Right kidney (tissue), 1 donor: ENCODE results near the gene INAVA.
"Not testable (repeated sequence)": the region's sequence is repeated elsewhere in the genome, so short reads cannot be mapped to it uniquely, and the experiment has no call there.

Experiments
- DNase-seq: peaks from one replicate; pipeline ENCODE4 v3.0.0-alpha.2; 2016

Gene INAVA

GRCh38 chr1:200899015-200899386 is 4.3 kb downstream of the INAVA start:
- no peak for DNase-seq

DNA sequence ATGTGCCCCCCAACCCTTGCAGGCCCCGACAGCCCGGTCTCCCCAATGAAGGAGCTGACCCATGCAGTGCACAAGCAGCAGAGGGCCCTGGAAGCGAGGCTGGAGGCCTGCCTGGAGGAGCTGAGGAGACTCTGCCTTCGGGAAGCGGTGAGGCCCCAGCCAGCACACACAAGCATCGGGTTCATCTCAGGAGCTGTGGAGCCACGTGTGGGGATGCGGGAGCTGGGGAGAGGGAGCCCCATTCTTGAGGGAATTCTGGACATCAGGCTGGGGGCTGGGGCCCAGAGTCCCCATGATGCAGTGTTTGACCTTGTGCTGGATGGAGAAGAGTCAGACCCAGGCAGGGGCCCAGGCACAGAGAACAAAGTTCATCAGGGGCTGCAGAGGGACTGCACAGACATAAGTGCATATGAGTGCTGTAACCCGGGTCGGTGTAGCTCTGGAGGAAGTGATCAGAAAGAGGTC is 4.8 kb downstream of the INAVA start:
- no peak for DNase-seq

DNA sequence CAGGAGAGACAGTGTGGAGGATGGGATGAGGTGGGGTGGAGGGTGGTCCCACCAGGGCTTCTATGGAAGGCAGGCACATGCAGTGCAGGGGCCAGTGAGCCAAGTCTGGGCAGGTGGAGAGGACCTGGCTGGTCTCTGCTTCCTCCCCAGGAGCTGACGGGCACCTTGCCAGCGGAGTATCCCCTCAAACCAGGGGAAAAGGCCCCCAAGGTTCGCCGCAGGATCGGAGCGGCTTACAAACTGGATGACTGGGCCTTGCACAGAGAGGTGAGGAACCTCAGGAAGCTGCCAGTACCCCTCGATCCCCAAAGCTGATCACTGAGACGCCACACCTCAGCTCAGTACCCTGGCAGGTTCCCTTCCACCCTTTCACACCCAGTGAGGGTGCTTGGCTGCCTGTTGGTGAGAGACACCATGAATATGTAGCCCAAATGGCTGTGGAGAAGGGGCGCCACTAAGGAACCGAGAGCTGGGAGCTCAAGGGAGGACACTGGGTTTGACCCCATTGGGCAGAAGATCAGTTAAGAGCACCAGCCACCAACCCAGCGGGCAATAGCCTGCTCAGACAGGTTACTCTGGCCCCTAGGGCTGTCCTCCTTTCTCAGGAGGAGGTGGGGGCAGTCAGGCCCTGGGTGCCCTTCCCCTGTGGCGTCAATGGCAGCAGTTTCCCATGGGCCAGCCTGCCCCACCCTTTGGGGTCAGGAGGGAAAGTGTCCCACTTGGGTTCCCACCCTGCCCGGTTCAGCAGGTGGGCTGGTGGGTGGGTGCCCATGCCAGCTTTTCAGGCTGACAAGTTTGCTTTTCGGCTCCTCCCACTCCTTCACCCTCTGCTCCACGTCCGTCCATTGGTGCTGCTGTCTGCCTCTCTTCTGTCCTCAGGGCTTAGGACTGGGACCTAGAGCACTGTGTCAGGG is 5.5 kb downstream of the INAVA start:
- no peak for DNase-seq

DNA sequence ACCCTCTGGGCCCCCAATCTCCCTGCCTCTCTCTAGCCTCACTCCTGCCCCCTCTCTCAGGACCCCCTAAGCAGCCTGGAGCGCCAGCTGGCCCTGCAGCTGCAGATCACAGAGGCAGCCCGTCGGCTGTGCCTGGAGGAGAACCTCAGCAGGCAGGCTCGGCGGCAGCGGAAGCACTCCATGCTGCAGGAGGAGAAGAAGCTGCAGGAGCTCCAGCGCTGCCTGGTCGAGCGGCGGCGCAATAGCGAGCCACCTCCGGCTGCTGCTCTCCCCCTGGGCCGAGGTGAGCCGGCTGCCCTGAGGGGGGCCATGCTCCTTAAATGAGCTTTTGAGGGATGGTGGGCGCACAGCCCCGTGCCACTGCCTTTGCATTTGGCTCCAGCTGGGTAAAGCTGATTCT is 6.2 kb downstream of the INAVA start:
- DNase-seq, result no peak

DNA sequence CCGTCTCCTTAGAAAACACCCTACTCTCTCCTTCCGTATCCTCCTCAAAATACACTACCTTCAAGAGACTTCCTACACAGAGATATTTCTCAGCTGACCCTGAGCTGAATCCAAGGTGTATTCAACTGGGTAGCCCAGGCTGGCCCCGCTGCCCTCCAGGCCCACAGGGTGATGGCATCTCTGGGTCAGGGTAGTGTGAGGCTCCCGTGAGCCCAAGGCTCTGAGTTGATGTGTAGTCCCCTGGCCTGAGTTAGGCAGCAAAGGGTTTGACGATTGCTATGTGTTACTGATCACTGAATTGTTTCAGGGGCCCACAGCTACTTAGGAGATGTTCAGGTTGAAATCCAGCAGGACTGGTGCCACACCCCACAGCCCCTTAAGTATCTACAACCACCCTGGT is 6.7 kb downstream of the INAVA start:
- DNase-seq, result no peak

DNA sequence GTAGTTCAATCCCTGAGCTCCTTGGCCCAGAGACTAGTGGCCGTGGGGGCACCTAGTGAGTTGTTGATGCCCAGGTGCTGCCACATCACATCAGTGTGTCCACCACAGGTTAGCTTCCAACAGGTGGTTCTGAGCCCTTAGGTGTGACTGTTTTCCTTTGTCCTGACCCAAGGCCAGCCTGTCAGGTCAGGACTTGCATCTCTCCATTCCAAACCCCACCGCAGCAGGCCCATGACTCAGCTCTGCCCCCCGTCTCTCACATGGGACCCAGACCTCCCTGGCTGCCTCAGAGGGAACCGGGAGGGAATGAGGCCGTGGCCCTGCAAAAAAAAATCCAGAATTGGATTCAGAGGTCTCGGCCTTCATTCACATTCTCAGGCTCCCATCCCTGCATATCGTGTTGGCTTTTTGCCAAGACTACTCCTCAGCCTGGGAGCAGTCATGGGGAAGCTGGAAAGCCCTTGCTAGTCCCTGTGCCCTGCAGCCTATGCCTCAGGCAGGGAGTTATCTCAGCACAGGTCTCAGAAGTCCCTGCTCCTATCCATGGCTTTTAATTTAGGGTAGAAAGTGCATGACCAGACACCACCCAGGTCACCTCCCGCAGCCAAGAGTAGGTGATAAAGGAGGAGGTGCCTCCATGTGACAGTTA is 7.2 kb downstream of the INAVA start:
- DNase-seq, result no peak

- no peak for DNase-seq
These were observed 9.1 kb downstream of the INAVA start for GRCh38 chr1:200903793-200904192.

- DNase-seq, result no peak
These were observed 10.1 kb downstream of the INAVA start for GRCh38 chr1:200904772-200905171.

- DNase-seq, result no peak
These were observed 10.8 kb downstream of the INAVA start for GRCh38 chr1:200905411-200906052.

- DNase-seq, result no peak
These were observed 11.8 kb downstream of the INAVA start for GRCh38 chr1:200906491-200906890.

- DNase-seq, result no peak
These were observed 13.0 kb downstream of the INAVA start for GRCh38 chr1:200907611-200908097.

GRCh38 chr1:200908191-200908868 is 13.6 kb downstream of the INAVA start:
- no peak for DNase-seq

DNA sequence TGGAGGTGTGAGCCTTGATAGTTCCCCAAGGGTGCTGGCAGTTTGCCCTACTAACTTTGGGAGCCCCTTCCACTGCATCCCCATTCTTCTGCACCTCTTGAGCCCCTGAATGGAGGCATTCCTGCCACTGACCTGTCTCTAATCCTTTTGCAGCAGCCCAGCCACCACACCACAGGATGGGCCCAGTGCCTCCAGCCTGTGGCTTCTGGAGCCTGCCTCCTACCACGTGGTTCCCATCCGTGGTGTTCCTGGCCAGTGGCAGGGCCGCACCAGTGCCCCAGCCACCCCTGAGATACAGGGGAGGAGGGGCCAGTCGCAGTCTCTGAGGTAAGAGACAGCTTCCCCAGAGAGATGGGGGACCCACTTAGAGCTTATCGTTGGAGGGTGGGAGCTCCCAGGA is 14.4 kb downstream of the INAVA start:
- DNase-seq, result no peak

GRCh38 chr1:200909757-200910239 is 15.1 kb downstream of the INAVA start:
- DNase-seq, result no peak

- DNase-seq, result no peak
These were observed 16.7 kb downstream of the INAVA start for GRCh38 chr1:200911361-200911760.

- not testable (repeated sequence) for DNase-seq
These were observed 17.2 kb downstream of the INAVA start for GRCh38 chr1:200911936-200912335.

GRCh38 chr1:200912737-200913407 is 18.2 kb downstream of the INAVA start:
- no peak for DNase-seq

GRCh38 chr1:200916152-200916551 is 21.5 kb downstream of the INAVA start:
- no peak for DNase-seq

DNA sequence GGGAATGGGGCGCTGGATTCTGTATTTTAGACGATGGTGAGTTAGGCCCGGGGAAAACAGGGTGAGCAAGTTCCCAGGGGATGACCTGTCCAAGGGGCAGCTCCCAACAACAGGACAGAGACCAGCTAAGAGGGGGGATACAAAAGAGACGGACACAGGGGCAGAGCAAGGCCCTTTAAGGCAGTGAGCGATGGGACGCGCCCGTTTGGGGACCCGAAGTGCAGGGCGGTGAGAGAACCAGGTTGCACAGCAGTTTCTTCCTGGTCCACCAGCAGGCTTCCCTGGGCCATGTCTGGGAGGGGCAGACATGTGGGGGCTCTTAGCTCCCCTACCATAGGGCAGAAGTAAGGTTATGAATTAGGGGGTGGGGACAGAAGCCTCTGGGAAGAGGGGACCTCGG is 22.0 kb downstream of the INAVA start:
- no peak for DNase-seq

- DNase-seq, result no peak
These were observed 22.7 kb downstream of the INAVA start for GRCh38 chr1:200917291-200917817.

- no peak for DNase-seq
These were observed 23.3 kb downstream of the INAVA start for GRCh38 chr1:200918006-200918405.
